ENCODE data around the gene NAPSA.

GRCh38 chr19:50352242-50352641 is 13.2 kb downstream of the NAPSA start:
- TF ChIP-seq CTCF (IDR thresholded peaks at IDR 0.05) (no peak), POLR2A (IDR thresholded peaks at IDR 0.05) (no peak)
